Activated T-cell treated with anti-CD3 and anti-CD28 coated beads for 48 hours (primary cell): ENCODE data around the gene RHOT1.
"Not testable (repeated sequence)": the region's sequence is repeated elsewhere in the genome, so short reads cannot be mapped to it uniquely, and the experiment has no call there.

Source experiments
- DNase-seq: peaks from one replicate; pipeline ENCODE4 v3.0.0-alpha.2; 2020; ENCODE audit warnings: low read depth

RHOT1 gene

GRCh38 chr17:32159586-32160438, 17.5 kb downstream of the RHOT1 start:
- no peak for DNase-seq

DNA sequence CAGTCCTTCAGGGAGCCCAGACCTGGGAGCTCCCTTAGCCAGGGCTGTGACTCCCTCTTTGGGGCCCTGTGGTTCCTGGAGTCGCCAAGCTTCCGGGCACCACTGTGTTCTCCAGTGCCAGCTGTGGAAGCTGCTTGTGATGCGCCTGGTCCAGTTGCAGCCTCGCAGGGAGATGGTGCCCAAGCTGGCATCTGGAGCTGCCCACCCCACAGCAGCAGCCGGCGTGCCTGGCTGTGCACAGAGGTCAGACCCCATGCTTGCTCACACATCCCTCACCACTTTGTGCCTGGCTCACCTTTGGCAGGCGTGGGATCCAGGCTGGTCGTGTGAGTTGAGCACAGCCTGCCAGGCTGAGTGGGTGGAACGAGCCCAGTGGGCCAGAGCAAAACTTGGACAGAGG, 18.2 kb downstream of the RHOT1 start:
- DNase-seq, result no peak

DNA sequence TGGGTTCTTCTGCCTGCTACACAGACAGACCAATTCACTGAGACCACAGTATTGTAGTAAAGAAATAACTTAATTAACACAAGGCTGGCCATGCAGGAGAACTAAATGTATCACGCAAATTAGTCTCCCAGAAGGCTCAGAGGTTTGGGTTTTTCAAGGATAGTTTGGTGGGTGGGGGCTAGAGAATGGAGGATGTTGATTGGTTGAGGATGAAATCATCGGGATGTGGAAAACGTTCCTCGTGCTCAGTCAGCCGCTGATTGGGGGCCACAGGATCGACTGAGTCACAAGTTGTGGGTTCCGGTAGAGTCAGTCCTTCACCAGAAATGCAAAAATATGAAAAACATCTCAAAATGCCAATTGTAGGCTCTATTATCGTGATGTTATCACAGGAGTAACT, 18.7 kb downstream of the RHOT1 start:
- DNase-seq, result no peak

- DNase-seq, result no peak
Measured at GRCh38 chr17:32161506-32162365, 19.4 kb downstream of the RHOT1 start.

DNA sequence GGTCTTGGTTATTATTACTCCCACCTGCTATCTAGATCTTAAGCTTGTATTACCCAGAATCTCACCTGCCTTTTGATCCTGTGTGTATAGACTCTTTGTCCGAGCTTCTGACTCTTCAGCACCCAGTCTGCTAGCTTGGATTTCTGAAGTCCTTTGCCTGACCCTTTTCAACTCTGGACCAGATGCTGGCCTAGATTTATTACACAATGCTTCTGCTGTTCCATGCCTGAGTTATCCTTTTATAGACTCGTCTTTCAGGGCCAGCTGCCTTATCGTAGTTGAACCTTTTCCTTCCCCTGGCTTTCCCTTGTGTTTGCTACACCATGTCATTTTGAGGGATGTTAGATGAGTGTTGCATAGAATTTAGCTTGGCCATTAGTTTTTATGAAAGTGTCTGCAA, 32.6 kb downstream of the RHOT1 start:
- DNase-seq, result no peak

DNA sequence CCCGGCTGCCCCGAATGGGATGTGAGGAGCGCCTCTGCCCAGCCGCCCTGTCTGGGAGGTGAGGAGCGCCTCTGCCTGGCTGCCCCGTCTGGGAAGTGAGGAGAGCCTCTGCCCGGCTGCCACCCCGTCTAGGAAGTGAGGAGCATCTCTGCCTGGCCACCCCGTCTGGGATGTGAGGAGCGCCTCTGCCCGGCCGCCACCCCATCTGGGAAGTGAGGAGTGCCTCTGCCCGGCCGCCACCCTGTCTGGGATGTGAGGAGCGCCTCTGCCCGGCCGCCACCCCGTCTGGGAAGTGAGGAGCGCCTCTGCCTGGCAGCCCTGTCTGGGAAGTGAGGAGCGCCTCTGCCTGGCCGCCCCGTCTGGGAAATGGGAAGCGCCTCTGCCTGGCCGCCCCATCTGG, 36.4 kb downstream of the RHOT1 start:
- DNase-seq, result not testable (repeated sequence)

GRCh38 chr17:32179103-32179502, 36.8 kb downstream of the RHOT1 start:
- DNase-seq, result not testable (repeated sequence)

DNA sequence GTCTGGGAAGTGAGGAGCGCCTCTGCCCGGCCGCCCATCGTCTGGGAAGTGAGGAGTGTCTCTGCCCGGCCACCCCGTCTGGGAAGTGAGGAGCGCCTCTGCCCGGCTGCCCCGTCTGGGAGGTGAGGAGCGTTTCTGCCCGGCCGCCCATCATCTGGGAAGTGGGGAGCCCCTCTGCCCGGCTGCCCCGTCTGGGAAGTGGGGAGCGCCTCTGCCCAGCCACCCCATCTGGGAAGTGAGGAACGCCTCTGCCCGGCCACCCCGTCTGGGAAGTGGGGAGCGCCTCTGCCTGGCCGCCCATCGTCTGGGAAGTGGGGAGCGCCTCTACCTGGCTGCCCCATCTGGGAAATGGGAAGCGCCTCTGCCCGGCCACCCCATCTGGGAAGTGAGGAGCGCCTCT, 37.2 kb downstream of the RHOT1 start:
- not testable (repeated sequence) for DNase-seq

- not testable (repeated sequence) for DNase-seq
Measured at GRCh38 chr17:32180262-32180661, 38.0 kb downstream of the RHOT1 start.

DNA sequence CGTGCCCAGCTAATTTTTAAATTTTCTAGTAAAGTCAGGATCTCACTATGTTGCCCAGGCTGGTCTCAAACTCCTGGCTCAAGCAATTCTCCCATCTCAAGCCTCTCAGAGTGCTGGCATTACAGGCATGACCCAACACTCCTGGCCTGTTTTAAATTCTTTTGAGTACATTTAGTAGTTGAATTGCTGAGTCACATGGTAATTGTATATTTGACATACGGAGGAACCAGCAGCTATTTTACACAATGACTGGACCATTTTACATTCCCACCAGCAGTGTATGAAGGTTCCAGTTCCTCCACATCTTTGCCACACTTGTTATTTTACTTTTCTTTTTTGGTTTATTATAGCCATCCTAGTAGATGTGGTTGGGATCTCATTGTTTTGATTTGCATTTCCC, 43.6 kb downstream of the RHOT1 start:
- DNase-seq, result no peak

DNA sequence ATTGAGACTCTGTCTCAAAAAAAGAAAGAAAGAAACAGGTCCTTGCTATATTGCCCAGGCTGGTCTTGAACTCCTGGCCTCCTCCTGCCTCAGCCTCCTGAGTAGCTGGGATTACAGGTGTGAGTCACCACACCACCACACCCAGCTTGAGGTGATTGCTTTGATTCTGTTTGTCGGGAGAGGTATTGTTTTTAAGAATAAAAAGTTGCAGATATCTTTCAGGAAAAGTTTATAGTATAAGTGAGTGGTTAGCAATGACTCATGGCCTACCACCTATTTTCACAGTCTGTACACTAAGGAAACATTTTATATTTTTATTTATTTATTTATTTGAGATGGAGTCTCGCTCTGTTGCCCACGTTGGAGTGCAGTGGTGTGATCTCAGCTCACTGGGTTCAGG, 45.0 kb downstream of the RHOT1 start:
- no peak for DNase-seq

GRCh38 chr17:32189343-32189742, 47.0 kb downstream of the RHOT1 start:
- no peak for DNase-seq

GRCh38 chr17:32191306-32191705, 49.0 kb downstream of the RHOT1 start:
- DNase-seq, result no peak

GRCh38 chr17:32192379-32192778, 50.1 kb downstream of the RHOT1 start:
- no peak for DNase-seq

DNA sequence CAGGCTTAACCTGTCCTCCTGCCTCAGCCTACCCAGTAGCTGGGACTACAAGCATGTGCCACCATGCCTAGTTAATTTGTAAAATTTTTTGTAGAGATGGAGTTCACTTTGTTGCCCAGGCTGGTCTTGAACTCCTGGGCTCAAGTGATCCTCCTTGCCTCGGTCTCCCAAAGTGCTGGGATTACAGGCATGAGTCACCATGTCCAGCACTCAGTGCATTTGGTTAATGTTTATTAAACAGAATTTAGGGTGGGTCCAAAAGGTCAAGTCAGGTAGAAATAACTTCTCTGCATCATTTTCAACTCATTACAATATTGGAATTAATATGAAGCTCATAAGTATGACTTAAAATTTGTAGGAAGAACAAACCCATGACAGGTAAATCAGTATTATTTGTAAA, 55.7 kb downstream of the RHOT1 start:
- no peak for DNase-seq

DNA sequence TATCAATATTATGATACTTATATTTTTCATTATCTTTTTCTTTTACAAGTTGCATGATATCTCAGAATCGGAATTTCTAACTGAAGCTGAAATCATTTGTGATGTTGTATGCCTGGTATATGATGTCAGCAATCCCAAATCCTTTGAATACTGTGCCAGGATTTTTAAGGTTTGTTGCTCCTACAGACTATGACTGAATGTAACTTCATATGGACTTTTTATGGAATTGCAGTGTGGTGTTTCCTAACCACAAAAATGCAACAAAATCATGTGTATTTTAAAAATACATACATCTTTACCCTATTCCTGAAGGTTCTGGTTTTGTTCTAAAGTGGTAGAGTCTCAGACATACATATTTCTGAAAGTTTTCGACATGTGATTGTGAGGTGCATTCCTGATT, 64.6 kb downstream of the RHOT1 start:
- no peak for DNase-seq

DNA sequence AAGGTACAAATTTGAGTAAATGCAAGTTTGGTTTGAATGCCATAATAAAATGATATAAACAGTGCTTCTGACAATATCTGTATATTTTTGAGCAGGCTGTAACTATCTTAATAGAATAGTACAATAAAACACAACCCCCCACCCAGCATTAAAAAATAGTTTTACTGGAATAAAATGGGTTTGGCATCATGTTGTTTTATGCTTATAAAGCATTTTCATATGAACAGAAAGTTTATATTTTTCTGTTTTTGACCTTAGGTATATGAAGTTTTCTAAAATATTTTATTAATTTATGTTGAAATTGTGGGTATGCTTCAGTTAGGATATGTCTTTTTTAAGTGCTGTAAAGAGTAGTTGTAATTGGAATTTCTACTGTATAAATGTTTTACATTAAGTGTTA, 66.1 kb downstream of the RHOT1 start:
- no peak for DNase-seq

DNA sequence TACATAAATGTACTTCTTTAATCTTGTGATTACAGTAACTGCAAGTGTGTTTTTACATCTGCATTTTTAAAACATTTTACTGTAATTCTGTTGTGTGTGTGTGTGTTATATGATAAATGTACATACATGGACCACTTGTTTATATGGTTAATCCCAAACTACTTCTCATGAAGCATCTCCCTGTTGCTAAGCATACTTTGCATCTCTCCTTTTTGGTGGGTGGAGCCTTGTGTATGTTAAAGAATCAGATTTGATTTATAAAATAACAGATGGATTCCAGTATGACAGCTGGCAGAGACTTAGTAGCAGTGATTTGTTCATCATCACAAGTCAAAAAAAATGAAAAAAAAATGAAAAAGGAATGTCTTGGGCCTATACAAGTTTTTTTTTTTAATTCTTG, 67.3 kb downstream of the RHOT1 start:
- no peak for DNase-seq

DNA sequence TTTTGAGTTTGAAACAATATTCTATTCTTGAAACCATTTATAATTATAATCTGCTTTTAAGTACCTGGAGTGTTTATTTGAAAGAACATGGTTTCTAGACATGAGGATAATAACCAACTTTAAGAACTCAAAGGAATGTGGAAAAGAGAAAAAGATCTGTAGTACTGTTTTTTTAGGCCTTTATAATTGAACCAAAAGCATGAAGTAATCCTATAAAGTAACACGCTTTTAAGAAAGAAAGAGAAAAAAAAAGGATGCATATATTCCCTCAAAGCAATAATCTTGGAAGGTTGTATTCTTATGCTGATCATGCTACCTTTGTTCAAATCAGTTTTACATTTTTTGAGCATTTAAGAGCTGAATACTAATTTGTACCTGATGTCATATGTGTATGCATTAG, 69.4 kb downstream of the RHOT1 start:
- no peak for DNase-seq

- DNase-seq, result no peak
Measured at GRCh38 chr17:32215696-32216095, 73.4 kb downstream of the RHOT1 start.

DNA sequence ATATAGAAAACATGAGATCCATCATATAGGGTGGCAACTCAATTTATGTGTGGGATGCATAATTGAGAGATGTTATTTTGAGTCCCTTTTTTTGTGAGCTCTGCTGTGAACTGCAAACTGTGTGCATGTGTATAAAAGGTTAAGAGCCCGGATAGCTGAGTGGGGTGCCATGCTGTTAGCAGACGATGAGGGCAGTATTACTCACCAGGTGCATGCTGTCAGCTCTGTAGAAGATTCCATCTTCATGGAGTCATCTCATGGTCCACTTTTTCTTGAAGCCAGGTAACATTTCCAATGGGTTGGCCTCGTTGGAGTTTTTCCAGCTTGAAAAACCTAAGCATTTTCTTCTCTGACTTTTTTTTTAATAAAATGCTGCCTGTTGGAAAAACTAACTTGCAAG, 80.3 kb downstream of the RHOT1 start:
- DNase-seq, result no peak

GRCh38 chr17:32223703-32224102, 81.4 kb downstream of the RHOT1 start:
- no peak for DNase-seq

- DNase-seq, result no peak
Measured at GRCh38 chr17:32226886-32227285, 84.6 kb downstream of the RHOT1 start.
